NOMO-1 treated with dmso at 0.1 percent for 144 hours (cell line): ENCODE measurements around the gene PRR5L.

Source experiments
- DNase-seq: peaks from one replicate; lab custom pipeline; 2025; ENCODE audit not compliant: unreplicated experiment; lab: John Stamatoyannopoulos, UW

The PRR5L gene

GRCh38 chr11:36278531-36279282 is 17.4 kb upstream of the PRR5L start:
- DNase-seq: no peak

DNA sequence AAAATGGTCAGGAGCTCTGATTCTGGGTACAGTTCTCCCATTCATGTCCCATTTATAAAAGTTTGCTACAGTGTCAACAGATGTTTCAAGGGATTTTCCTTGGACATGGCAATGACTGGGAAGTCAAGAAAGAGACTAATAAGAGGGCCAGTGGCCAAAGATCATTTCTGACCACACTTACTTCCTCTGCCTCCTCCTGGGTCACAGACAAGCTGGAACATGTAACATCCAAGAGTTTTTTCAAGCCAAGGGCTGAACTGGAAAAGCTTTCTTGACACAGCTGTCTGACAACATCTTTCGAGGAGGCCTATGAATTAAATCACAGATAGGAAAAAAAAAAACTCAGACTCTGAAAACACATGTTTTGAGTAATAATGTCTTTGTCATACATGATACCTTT is 15.6 kb upstream of the PRR5L start:
- no peak for DNase-seq

- no peak for DNase-seq
Observed at GRCh38 chr11:36281850-36282249, 14.2 kb upstream of the PRR5L start.

DNA sequence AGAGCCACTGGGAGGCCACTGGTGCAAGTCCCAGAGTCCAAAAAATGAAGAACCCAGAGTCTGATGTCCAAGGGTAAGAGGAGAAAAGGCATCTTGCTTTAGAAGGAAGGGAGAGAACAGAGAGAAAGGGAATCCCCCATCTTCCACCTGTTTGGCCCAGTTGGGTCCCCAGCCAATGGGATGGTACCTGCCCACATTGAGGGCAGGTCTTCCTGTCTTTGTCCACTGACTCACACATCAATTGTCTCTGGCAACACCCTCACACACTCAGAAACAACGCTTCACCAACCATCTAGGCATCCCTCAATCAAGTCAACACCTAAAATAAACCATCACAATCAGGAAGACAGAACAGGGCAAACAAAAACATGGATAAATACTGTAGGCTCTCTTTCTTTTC is 13.2 kb upstream of the PRR5L start:
- no peak for DNase-seq

DNA sequence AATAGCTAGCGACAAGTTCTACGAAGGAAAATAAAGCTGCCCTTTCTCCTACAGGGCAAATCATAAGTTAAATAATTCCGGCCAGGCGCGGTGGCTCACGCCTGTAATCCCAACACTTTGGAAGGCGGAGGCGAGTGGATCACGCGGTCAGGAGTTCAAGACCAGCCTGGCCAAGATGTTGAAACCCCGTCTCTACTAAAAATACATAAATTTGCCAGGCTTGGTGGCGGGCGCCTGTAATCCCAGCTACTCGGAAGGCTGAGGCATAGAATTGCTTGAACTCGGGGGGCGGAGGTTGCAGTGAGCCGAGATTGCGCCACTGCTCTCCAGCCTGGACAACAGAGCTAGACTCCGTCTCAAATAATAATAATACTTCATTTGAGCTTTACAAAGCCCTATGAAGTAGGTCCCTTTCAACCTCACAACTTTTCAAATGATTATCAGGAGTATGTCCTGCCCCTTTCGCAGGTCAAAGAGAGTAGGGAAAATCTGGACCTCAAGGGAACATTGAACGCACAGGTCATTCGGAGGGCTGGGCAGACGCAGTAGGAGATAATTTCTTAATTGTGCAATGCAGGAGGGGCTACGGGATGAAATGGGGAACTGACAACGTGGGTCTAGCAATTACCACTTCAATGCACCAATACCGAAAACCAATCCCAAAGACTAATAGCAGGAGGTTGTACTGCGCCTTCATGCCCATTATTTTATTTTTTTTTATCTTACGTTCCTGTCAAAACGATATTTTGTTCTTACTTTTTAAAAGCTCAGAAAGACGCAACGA is 7.5 kb upstream of the PRR5L start:
- DNase-seq: peak; percentile 49

DNA sequence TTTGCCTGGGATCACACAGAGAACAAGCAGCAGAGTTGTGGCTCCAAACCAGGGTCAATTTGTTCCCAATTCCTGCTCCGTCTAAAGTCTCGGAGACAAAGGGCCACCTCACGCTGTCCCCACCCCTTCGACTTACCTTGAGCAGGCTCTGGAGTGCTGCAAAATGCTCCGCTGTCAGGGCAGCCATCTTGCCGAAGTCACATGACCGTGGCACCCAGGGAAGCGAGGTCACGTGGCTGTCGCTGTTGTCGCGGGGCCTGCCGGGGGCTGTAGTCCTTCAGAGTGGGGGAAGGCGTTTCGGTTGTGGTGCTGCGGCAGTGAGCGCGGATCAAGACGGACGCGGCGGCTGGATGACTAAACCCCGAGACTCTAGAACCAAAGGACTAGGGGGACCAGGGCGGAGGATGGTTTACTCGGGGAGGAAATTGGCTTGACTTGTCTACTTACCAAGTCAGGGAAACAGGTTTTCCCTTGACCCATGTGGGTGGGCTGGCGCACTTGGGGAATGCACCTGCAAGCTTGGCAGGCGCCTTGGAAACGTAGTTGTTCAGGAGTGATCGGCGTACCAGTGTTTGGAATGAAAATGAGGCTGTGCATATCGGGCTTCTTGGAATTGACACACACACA is 6.7 kb upstream of the PRR5L start, which contains the start of gene COMMD9:
TSS of gene COMMD9 (minus strand) at position 199 of the 627 bp plus-strand sequence. CDS start at position 187, 12 bp downstream.
- peak; percentile 93 for DNase-seq

DNA sequence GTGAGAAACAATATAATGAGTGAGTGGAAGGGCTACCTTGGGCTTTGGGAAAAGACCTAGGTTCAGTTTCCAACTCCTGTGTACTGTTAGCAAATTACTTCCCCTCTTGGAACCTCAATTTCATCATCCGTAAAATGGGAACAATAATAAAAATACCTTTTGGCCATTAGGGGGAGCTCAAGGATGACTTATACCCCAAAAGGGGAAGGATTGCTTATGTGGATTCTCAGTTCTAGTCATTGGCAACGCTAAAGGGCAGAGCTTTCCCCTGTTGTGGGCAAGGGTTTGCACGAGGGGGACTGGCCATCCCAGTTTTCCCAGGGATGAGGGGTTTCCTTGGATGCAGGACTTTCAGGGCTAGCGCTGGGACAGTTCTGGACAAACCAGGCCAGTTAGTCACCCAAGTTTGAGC is 3.8 kb upstream of the PRR5L start:
- DNase-seq: peak; percentile 15

DNA sequence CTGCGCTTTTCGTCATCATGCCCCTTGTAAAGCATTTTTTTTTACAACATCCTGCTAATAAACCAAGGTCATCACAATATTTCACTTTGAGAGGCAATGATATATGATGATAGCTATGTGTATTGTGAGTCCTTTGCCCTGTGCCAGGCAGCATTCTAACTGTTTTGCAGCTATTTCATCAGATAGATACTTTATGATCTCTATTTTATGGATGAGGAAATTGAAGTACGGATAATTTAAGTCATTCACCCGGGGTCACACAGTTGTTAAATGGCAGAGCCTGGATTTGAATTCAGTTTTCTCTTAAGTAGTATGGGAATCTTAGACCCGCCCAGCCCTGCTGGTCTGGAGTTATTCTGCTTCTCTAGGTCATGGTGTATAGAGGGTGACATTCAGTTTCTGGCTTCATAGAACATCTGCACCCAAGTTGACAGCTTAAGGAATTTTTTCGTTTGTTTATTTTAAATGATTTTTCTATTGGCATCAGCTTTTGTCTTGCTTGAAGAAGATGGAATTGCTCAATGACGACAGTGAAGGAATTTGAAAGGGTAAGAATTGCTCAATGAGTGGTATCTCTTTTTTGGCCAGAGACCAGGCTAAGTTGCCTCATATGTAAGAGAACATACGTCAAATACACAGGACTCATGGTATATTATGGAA is 926 bp downstream of the PRR5L start:
- no peak for DNase-seq

- DNase-seq: no peak
Observed at GRCh38 chr11:36300650-36301049, 4.6 kb downstream of the PRR5L start.

GRCh38 chr11:36304351-36304750 is 8.3 kb downstream of the PRR5L start:
- no peak for DNase-seq

DNA sequence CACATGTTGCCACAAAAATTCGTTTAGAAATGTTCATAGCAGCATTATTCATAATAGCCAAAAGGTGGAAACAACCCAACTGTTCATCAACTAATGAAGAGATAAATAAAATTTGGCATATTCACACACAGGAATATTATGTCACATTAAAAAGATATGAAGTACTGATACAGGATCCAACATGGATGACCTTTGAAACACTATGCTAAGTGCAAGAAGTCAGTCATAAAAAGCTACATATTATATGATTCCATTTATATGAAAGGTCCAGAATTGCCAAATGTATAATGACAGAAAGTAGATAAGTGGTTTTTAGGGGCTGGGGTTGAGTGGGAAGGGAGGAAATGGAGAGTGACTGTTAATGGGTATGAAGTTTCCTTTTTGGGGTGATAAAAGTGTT is 9.0 kb downstream of the PRR5L start:
- no peak for DNase-seq

- DNase-seq: peak; percentile 24
Observed at GRCh38 chr11:36306888-36307287, 10.8 kb downstream of the PRR5L start.

- DNase-seq: no peak
Observed at GRCh38 chr11:36308577-36308976, 12.5 kb downstream of the PRR5L start.

DNA sequence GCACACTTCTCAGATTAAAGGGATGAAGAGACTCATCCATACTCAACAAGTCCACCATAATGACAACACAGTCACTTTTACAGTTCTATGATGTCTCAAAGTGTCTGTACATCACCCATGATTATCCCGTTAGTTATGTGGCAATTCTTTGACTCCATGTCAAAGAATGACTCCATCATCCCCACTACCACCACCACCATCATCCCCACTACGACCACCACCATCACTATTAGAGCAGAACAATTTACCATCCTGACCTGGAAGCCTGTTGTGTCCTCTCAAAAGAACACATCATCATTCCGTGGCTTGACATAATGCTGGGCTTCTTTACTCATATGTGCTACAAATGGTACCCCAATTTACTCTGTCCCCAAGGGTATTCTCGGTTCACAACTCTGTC is 13.7 kb downstream of the PRR5L start:
- no peak for DNase-seq

DNA sequence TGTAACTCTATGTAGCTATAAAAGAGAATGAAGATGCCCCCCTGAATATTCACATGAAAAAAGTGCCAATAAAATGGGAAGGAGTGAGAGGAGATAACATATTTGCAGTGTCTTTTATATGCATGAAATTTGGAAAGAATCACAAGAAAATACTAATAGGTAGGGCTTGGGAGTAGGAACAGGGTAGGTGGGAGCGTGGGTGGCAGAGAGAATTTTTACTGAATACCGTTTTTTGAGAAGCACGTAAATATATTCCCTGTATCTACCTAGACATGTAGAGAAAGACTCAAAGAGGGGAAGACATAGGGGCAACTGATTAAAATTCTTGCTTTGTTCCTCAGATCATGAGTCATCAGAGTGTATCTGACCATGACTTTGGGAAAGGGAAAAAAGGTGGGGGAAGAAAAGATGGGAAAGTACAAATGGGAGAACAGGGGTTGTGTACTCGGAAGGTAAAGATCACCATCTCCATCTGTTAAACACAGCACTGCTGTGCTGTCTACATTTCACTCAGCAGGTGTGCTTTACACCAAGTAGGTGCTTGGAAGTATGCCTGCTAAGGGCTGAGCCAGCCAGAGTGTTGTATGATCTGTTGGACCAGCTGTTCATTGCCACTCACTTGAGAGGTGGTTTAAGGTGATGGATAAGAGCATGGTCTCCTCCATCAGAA is 16.0 kb downstream of the PRR5L start:
- no peak for DNase-seq

- peak; percentile 62 for DNase-seq
Observed at GRCh38 chr11:36312611-36313472, 16.8 kb downstream of the PRR5L start.

DNA sequence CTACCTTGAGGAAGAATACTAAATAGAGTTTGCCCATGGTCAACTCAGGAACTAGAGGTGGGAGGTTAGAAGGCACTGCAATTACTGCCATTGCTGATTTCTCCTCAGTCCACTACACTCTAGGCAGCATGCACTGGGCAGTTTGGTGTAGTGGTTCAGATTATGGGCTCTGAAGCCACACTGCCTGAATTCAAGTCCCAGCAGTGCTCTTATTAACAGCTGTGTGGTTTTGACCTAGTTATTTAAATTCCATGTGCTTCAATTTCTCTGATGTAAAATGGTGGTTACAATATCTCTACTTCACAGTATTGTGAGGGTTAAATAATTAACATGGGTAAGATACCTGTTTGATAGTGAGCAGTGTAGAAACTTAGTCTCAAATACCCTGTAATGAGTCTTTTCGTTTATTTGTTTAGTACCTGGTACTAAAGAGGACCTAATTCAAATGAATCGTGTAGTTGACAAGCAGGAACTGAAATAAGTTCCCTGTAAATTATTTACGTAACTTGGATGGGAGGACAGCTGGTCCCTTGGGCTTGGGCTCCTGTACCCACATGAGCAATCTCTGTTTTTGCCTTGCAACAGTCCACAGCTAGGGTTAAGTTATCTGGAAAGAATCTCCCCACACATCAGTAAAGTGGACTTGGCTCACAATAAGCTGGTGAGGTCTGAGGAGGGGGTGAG is 17.8 kb downstream of the PRR5L start:
- no peak for DNase-seq

GRCh38 chr11:36314434-36314767 is 18.3 kb downstream of the PRR5L start:
- DNase-seq: no peak

- DNase-seq: no peak
Observed at GRCh38 chr11:36316049-36316448, 20.0 kb downstream of the PRR5L start.
